Measurements from ENCODE around the gene FBXL20. TPM values are rescaled to one million over a fixed set of nuclear protein-coding genes. Genes with fewer than 3 reads are reported as not detected.

FBXL20 gene
- total RNA-seq (2022; extraction: Qiagen RNA extraction; ENCODE audit: low read depth), result 7.5 to 9.4 TPM (median 8.7 TPM) in 5 replicates

GRCh38 chr17:39401412-39402243 lies at the start of gene FBXL20:
TSS of gene FBXL20 (minus strand) at chr17:39401626. CDS start at chr17:39401402, 224 bp downstream.

GRCh38 chr17:39450847-39451581 lies 49.6 kb upstream of the FBXL20 start, which contains the start of gene MED1:
TSS of gene MED1 (minus strand) at chr17:39451263. CDS start at chr17:39451062, 201 bp downstream.

GRCh38 chr17:39225308-39225958 lies 176.0 kb downstream of the FBXL20 start, which contains the start of gene STAC2:
TSS of gene STAC2 (minus strand) at chr17:39225945. CDS start at chr17:39225502, 443 bp downstream.

Other genes with a start within 250 kb of the FBXL20 start
- 0.13 to 0.20 TPM (median 0.15 TPM) in 5 replicates for gene PLXDC1, start 250.0 kb downstream of the FBXL20 start, total RNA-seq (2022; extraction: Qiagen RNA extraction; ENCODE audit: low read depth)
- gene ARL5C, start 235.5 kb downstream of the FBXL20 start, total RNA-seq (2022; extraction: Qiagen RNA extraction; ENCODE audit: low read depth), result not detected in 5 replicates
- 4.9 to 6.3 TPM (median 5.2 TPM) in 5 replicates for gene CACNB1, start 204.0 kb downstream of the FBXL20 start, total RNA-seq (2022; extraction: Qiagen RNA extraction; ENCODE audit: low read depth)
- 3,811 to 4,308 TPM (median 4,036 TPM) in 5 replicates for gene RPL19, start 201.3 kb downstream of the FBXL20 start, total RNA-seq (2022; extraction: Qiagen RNA extraction; ENCODE audit: low read depth)
- gene STAC2, start 175.7 kb downstream of the FBXL20 start, total RNA-seq (2022; extraction: Qiagen RNA extraction; ENCODE audit: low read depth), result 0.13 to 0.17 TPM (median 0.14 TPM) in 5 replicates
- 27.1 to 38.2 TPM (median 33.3 TPM) in 5 replicates for gene MED1, start 49.6 kb upstream of the FBXL20 start, total RNA-seq (2022; extraction: Qiagen RNA extraction; ENCODE audit: low read depth)
- 34.5 to 41.9 TPM (median 38.5 TPM) in 5 replicates for gene CDK12, start 59.9 kb upstream of the FBXL20 start, total RNA-seq (2022; extraction: Qiagen RNA extraction; ENCODE audit: low read depth)
- gene NEUROD2, start 206.3 kb upstream of the FBXL20 start, total RNA-seq (2022; extraction: Qiagen RNA extraction; ENCODE audit: low read depth), result 0.03 TPM in 1 of 5 replicates, not detected in the others
- gene PPP1R1B, start 225.3 kb upstream of the FBXL20 start, total RNA-seq (2022; extraction: Qiagen RNA extraction; ENCODE audit: low read depth), result 0.03 TPM in 1 of 5 replicates, not detected in the others
- 41.4 to 64.8 TPM (median 59.5 TPM) in 5 replicates for gene STARD3, start 235.5 kb upstream of the FBXL20 start, total RNA-seq (2022; extraction: Qiagen RNA extraction; ENCODE audit: low read depth)

All from A549 treated with CpdA at 1 μM for 4 hours (cell line).